Panc1 (cell line): ENCODE measurements around the gene RBM11. TPM values are rescaled to one million over a fixed set of nuclear protein-coding genes. Genes with fewer than 3 reads are reported as not detected.

Experiments used
- ATAC-seq: fragments of 200-7000 bp; cut with Tn5 transposase; 2 replicates; pipeline ENCODE4 v1.9.1; 2020; ENCODE audit warnings: mild to moderate bottlenecking, moderate library complexity
- BruUV-seq: library from RNA; stranded (reverse); fragments of 400-500 nt; replicated peaks from 2 replicates; lab custom pipeline; 2021; lab: Mats Ljungman, UMichigan
- CTCF ChIA-PET: fragments of 300-600 bp; sonication (Branson Sonifier 250); formaldehyde crosslinking; loops from one replicate; lab custom pipeline; 2022; ENCODE audit warnings: antibody characterized with exemption; lab: Charles Lee
- POLR2A ChIA-PET: fragments of 300-600 bp; sonication (Branson Sonifier 250); formaldehyde crosslinking; loops from one replicate; lab custom pipeline; 2022; ENCODE audit warnings: antibody characterized with exemption; lab: Charles Lee
- DNase-seq: peaks from one replicate; pipeline ENCODE4 v3.0.0-alpha.2; 2010; ENCODE audit warnings: low read depth, low spot score
- H3K27ac ChIP-seq: 2 replicates; pipeline ENCODE4 v1.5.1; 2011; ENCODE audit warnings: mild to moderate bottlenecking, low read length, inconsistent platforms
- H3K27me3 ChIP-seq: fragments of 200-500 bp; sonication (Bioruptor generic); 2 replicates; pipeline ENCODE4 v1.6.0; 2014; ENCODE audit warnings: low read length, inconsistent platforms; ENCODE audit not compliant: control insufficient read depth, insufficient read depth
- H3K36me3 ChIP-seq: fragments of 200-500 bp; sonication (Bioruptor generic); 2 replicates; pipeline ENCODE4 v1.5.1; 2014; ENCODE audit warnings: inconsistent platforms, mild to moderate bottlenecking, low read length, moderate library complexity; ENCODE audit not compliant: control insufficient read depth, insufficient read depth
- H3K4me1 ChIP-seq: 2 replicates; pipeline ENCODE4 v1.5.1; 2011; ENCODE audit warnings: inconsistent platforms, mild to moderate bottlenecking, low read length, moderate library complexity; ENCODE audit not compliant: control insufficient read depth, insufficient read depth
- H3K4me3 ChIP-seq, 2 experiments: 2 replicates each; pipeline ENCODE4 v1.5.1; 2011 to 2012; ENCODE audit warnings: low read depth in 2 of 2, low read length in 2 of 2, mild to moderate bottlenecking in 2 of 2, inconsistent platforms in 1 of 2, moderate library complexity in 1 of 2
- H3K9me3 ChIP-seq: fragments of 200-500 bp; sonication (Bioruptor generic); 2 replicates; pipeline ENCODE4 v1.5.1; 2014; ENCODE audit warnings: low read depth, mild to moderate bottlenecking, inconsistent platforms, low read length, moderate library complexity; ENCODE audit not compliant: control insufficient read depth, insufficient read depth
- CTCF ChIP-seq: fragments of 450-650 bp; IDR thresholded peaks from 2 replicates; pipeline ENCODE4 v1.5.1; 2017; ENCODE audit warnings: mild to moderate bottlenecking
- POLR2AphosphoS5 ChIP-seq: IDR thresholded peaks from 2 replicates; pipeline ENCODE4 v1.6.1; 2012; ENCODE audit warnings: mild to moderate bottlenecking, low read depth, low read length, moderate library complexity
- SIN3A ChIP-seq: IDR thresholded peaks from 2 replicates; pipeline ENCODE4 v1.6.1; 2012; ENCODE audit warnings: low read depth, mild to moderate bottlenecking, low read length, moderate library complexity, borderline replicate concordance; ENCODE audit not compliant: insufficient read depth
- TCF7L2 ChIP-seq: IDR thresholded peaks from 2 replicates; pipeline ENCODE4 v1.6.1; 2011; ENCODE audit warnings: mild to moderate bottlenecking, low read depth, low read length, inconsistent platforms
- in situ Hi-C: cut with HindIII; loops from 2 replicates; pipeline ENCODE4 v1.10.0; 2016; ENCODE audit warnings: low sequenced_read_pairs, low pct_unique_long_range_greater_than_20kb
- intact Hi-C: fragments of 100-400 bp; cut with micrococcal nuclease; formaldehyde crosslinking; loops from one replicate; pipeline ENCODE4 v1.10.0; 2022; ENCODE audit not compliant: unreplicated experiment
- total RNA-seq: library from RNA; stranded (reverse); gene quantifications from one replicate; pipeline ENCODE4 v1.2.1, GENCODE V29; 2021; ENCODE audit not compliant: unreplicated experiment
- TF ChIP-seq, protein P1 (sequence below), 2 experiments: IDR thresholded peaks; 2 replicates each; pipeline ENCODE4 v1.6.1; 2011 to 2012; ENCODE audit warnings: low read depth in 2 of 2, control low read depth in 1 of 2, low read length in 1 of 2, mild to moderate bottlenecking in 1 of 2, moderate library complexity in 1 of 2; ENCODE audit not compliant: insufficient read depth in 1 of 2

The RBM11 gene
- total RNA-seq, 1 experiment from 2014 or later, result 0.15 TPM

- TF ChIP-seq, protein P1, sequence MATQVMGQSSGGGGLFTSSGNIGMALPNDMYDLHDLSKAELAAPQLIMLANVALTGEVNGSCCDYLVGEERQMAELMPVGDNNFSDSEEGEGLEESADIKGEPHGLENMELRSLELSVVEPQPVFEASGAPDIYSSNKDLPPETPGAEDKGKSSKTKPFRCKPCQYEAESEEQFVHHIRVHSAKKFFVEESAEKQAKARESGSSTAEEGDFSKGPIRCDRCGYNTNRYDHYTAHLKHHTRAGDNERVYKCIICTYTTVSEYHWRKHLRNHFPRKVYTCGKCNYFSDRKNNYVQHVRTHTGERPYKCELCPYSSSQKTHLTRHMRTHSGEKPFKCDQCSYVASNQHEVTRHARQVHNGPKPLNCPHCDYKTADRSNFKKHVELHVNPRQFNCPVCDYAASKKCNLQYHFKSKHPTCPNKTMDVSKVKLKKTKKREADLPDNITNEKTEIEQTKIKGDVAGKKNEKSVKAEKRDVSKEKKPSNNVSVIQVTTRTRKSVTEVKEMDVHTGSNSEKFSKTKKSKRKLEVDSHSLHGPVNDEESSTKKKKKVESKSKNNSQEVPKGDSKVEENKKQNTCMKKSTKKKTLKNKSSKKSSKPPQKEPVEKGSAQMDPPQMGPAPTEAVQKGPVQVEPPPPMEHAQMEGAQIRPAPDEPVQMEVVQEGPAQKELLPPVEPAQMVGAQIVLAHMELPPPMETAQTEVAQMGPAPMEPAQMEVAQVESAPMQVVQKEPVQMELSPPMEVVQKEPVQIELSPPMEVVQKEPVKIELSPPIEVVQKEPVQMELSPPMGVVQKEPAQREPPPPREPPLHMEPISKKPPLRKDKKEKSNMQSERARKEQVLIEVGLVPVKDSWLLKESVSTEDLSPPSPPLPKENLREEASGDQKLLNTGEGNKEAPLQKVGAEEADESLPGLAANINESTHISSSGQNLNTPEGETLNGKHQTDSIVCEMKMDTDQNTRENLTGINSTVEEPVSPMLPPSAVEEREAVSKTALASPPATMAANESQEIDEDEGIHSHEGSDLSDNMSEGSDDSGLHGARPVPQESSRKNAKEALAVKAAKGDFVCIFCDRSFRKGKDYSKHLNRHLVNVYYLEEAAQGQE (IDR thresholded peaks at IDR 0.05; ENCODE audit: insufficient read depth in 1 of 2, low read depth in 2 of 2, low read length in 1 of 2), result no peak
- TF ChIP-seq POLR2AphosphoS5 (no peak), CTCF (no peak), TCF7L2 (no peak), SIN3A (no peak)
- H3K27ac ChIP-seq, result no peak overlapping the region
- ATAC-seq, result no peak
Observed at GRCh38 chr21:14270631-14271030, 54.7 kb downstream of the RBM11 start.

GRCh38 chr21:14271053-14271452, 55.1 kb downstream of the RBM11 start:
- TF ChIP-seq TCF7L2, result no peak
- TF ChIP-seq CTCF, result no peak
- no peak for TF ChIP-seq SIN3A
- TF ChIP-seq, protein P1 (IDR thresholded peaks at IDR 0.05; ENCODE audit: insufficient read depth in 1 of 2, low read depth in 2 of 2, low read length in 1 of 2), result no peak
- in situ Hi-C loops (no loop called here), intact Hi-C loops (no loop called here)
- no peak overlapping the region for H3K27ac ChIP-seq
- POLR2A ChIA-PET, result no interaction called here
- CTCF ChIA-PET, result no interaction called here
- peaks cover 3% of the 10 kb centered on the region; the same call in 1 of the 2 replicates for H3K27me3 ChIP-seq
- no peaks in the 10 kb centered on the region for H3K36me3 ChIP-seq
- BruUV-seq, result no TSS peak
- no peak overlapping the region for H3K4me3 ChIP-seq
- DNase-seq (no peak), ATAC-seq (no peak)
- no peaks in the 10 kb centered on the region for H3K4me1 ChIP-seq
- no peaks in the 10 kb centered on the region for H3K9me3 ChIP-seq

More at GRCh38 chr21:14270631-14271030, 54.7 kb downstream of the RBM11 start:
- DNase-seq, result no peak
- H3K4me3 ChIP-seq, result no peak overlapping the region
- H3K9me3 ChIP-seq, result no peaks in the 10 kb centered on the region
- H3K36me3 ChIP-seq, result no peaks in the 10 kb centered on the region
- ChIA-PET CTCF (no interaction called here), POLR2A (no interaction called here)
- no peaks in the 10 kb centered on the region for H3K4me1 ChIP-seq
- BruUV-seq, result no TSS peak
- in situ Hi-C loops, result no loop called here
- H3K27me3 ChIP-seq, result peaks cover 3% of the 10 kb centered on the region; the same call in 1 of the 2 replicates
- intact Hi-C loops, result no loop called here
